ENCODE data around the gene ING5.

Gene ING5

GRCh38 chr2:241772063-241772499 is 70.2 kb downstream of the ING5 start:
- no peak overlapping the region for H3K27ac ChIP-seq
- DNase-seq (ENCODE audit: low read depth, low spot score), result no peak

- no peak overlapping the region for H3K27ac ChIP-seq
- no peak for DNase-seq (ENCODE audit: low read depth, low spot score)
Measured at GRCh38 chr2:241773511-241774418, 71.9 kb downstream of the ING5 start.

- DNase-seq (ENCODE audit: low read depth, low spot score), result no peak
- no peak overlapping the region for H3K27ac ChIP-seq
Measured at GRCh38 chr2:241774419-241775222, 72.8 kb downstream of the ING5 start.

- DNase-seq (ENCODE audit: low read depth, low spot score), result no peak
- no peak overlapping the region for H3K27ac ChIP-seq
Measured at GRCh38 chr2:241775223-241776177, 73.7 kb downstream of the ING5 start.

- DNase-seq (ENCODE audit: low read depth, low spot score), result no peak
- H3K27ac ChIP-seq, result no peak within 1 kb of the TSS
Measured at GRCh38 chr2:241776336-241777169, 74.7 kb downstream of the ING5 start, which contains the start of gene GAL3ST2. TSS of gene GAL3ST2 (plus strand) at chr2:241776822. CDS start at chr2:241776956, 134 bp downstream.

GRCh38 chr2:241777170-241777685 is 75.4 kb downstream of the ING5 start:
- no peak overlapping the region for H3K27ac ChIP-seq
- DNase-seq (ENCODE audit: low read depth, low spot score), result no peak

GRCh38 chr2:241777686-241778627 is 76.1 kb downstream of the ING5 start:
- no peak for DNase-seq (ENCODE audit: low read depth, low spot score)

More at GRCh38 chr2:241777686-241778627, 76.1 kb downstream of the ING5 start:
- no peak overlapping the region for H3K27ac ChIP-seq

Measured in epithelial cell of prostate (primary cell).